ENCODE results near the gene MIAT.

MIAT gene

DNA sequence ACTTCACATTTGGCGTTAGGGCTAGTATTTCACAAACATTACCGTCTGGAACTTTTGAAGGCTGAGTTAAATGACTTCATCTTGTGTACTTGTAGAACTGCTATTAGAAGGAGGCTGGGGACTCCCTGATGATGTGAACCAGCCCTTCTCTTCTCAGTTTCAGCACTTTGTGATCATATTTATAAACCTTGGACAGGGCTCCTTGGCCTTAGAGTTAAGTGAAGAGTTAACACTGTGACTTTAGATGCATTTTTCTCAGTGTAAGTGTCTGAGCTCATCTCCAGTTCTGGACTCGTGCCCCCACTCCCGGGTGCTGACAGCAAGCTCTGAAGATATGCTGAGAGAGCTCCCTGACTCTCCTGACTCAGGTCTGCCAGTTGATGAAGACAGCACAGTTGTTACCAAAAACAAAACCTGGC is 8.4 kb downstream of the MIAT start:
- in situ Hi-C loops (cut with MboI; ENCODE audit: low sequenced_read_pairs): no loop called here

- in situ Hi-C loops (cut with MboI; ENCODE audit: low sequenced_read_pairs): no loop called here
These were observed 9.8 kb downstream of the MIAT start for GRCh38 chr22:26667140-26667539.

DNA sequence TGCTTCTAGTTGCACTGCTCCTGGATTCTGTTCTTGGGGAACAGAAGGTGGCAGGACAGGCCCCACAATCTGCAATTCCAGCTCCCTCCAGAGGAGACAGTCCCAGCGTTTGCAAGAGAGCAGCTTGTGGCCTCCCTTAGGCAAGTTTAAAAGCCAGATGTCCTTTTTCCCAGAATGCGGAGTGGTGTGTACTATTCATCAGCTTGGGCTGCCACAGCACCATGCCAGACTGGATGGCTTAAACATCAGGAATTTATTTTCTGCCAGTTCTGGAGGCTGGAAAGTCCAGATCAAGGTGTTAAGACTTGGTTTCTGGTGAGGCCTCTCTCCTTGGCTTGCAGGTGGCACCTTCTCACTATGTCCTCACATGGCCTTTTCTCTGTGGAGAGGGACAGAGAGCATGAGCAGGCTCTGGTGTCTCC is 11.7 kb downstream of the MIAT start:
- in situ Hi-C loops (cut with MboI; ENCODE audit: low sequenced_read_pairs): no loop called here

- in situ Hi-C loops (cut with MboI; ENCODE audit: low sequenced_read_pairs): no loop called here
These were observed 13.1 kb downstream of the MIAT start for GRCh38 chr22:26670459-26670858.

DNA sequence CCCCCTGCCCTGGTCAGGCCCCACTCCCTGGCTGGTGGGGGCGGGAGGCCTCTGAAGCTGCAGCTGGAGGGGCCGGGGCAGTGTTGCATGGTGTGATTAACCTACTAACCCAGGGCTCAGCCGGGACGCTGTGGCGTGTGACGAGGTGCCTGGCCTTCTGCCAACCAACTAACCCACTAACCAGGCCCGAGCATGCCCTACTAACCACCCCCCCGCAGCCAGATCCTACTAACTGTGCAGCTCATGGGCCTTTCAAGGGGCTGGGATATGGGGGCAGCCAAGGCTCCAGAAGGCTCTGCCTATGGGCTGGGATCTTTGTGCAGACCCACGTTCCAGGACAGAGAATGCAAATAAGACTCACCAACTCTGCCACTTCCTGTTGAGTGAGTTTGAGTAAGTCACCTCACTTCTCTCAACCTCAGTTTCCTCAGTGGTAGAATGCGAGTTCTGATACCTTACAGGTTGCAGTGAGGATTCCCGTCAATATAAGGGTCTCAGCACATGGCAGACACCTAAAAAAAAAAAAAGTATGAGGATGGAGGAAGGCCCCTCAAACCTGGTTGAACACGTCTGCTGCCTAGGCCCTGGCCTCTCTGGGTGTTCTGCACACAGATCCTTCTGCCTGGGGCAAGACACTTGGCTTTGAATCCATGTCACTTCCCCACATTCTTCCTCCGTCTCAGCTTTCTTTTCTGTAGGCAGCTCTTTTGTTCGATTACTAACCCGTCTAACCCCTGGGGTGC is 14.1 kb downstream of the MIAT start:
- in situ Hi-C loops (cut with MboI; ENCODE audit: low sequenced_read_pairs): no loop called here

- in situ Hi-C loops (cut with MboI; ENCODE audit: low sequenced_read_pairs): no loop called here
These were observed 14.7 kb downstream of the MIAT start for GRCh38 chr22:26672060-26672471.

GRCh38 chr22:26672590-26673468 is 15.4 kb downstream of the MIAT start:
- in situ Hi-C loops (cut with MboI; ENCODE audit: low sequenced_read_pairs): no loop called here

GRCh38 chr22:26673486-26673885 is 16.1 kb downstream of the MIAT start:
- in situ Hi-C loops (cut with MboI; ENCODE audit: low sequenced_read_pairs): no loop called here

DNA sequence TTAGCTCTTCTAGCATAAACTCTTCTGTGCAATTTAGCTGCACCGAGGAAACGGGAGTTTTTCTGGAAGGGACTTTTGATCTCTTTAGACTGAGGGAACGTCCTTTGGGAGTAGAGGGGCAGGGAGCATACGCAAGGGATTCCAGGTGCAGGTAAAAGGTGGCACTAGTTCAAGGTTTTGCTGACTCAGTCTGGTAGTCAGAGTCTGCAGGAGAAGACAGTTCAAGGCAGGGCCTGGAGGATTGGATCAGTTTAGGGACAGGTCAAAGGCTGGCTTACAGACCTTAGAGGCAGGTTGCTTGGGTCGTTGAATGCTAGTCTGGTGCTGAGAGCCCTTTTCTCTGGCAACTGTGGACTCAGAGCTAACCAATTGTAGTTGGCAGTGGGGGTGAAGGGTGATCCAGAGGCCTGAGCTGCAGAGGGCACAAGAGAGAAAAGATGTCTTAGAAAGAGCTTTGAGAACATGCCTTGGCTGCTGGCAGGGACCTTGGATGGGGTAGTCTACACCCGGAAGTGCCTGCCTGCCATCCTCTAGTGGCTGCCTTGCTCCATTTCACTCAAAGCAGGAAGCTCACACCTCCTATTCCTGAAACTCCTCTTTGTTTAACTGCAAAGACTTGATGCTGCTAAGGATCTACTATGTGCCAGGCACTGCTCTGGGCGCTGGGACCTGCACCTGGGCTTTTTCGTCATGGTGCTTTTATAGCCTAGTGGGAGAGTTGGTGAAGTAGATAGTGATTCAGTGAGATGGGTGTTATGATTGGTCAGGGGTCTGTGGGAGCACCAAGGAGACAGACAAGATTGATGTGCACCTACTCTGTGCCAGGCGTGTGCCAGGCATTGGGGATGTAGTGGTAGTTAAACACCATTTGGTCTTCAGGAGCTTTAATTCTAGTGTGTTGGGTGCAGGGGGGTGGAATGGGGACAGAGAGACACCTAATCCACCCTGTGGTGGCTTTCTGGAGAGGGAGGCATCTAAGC is 17.1 kb downstream of the MIAT start:
- in situ Hi-C loops (cut with MboI; ENCODE audit: low sequenced_read_pairs): no loop called here

DNA sequence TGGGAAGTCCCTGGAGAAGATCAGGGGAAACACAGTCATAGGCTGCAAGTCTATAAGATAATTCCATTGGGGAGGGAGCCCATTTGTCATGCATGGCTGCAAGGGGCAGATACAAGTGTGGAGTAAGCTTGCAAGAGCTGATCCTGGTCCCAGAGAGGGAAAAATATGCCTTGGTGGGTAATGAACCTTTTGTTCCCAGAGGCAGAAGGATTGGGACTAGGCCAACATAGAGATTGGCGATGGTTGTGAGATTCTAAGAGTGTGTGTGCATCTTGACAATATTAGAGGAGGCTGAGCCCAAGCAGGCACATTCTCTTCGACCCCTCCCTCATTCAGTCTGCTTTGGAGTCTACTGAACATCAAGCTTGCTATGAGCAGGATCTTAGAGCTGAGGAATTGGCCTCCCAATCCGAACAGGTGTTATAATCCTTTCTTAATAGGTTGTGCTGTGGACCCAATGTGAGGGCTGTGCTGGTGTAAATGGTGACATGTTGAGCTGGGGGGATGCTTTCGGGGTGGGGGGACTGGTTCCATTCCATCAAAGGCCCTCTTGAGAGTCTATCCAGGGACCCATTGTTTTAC is 18.4 kb downstream of the MIAT start:
- in situ Hi-C loops (cut with MboI; ENCODE audit: low sequenced_read_pairs): no loop called here

DNA sequence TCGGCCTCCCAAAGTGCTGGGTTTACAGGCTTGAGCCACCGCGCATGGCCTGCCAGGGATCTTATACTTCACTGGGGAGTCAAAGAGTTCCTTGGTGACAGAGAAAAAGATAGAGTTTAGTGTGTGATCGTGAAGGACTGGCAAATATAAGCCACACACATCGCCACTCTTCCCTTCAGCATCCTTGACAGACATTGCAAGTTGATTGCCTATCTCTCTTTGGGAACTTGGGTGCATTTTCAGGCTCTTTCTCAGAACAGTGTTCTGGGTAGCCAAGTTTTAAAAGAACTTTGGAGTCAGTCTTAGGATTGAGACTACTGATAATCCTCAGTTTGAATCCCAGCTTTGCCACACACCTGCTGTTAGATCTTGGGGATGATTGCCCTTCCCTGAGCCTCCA is 19.8 kb downstream of the MIAT start:
- in situ Hi-C loops (cut with MboI; ENCODE audit: low sequenced_read_pairs): no loop called here

DNA sequence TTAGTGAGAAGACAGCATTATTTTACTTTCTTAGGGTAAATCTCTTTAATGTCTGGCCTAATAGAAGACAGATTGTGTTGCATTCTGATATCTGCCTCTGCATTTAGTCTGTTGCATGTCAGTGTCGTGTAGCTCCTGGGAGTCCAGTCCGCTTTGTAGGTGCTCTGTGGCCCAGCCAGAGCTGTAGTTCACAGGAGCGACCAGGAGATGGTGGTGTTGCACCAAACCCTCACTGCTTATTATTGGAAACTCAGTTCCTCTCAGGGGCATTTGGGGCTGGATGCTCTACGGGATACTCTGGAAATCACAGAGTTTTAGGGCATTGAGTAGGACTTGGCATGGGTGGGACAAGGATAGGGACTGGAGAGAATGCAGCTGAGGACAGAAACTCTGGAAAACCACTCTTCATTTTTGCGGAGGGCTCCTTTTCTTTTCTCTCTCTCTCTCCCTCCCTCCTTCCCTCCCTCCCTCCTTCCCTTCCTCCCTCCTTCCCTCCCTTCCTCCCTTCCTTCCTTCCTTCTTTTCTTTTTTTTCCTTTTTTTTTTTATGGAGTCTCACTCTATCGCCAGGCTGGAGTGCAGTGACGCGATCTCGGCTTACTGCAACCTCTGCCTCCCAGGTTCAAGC is 21.7 kb downstream of the MIAT start:
- in situ Hi-C loops (cut with MboI; ENCODE audit: low sequenced_read_pairs): no loop called here

DNA sequence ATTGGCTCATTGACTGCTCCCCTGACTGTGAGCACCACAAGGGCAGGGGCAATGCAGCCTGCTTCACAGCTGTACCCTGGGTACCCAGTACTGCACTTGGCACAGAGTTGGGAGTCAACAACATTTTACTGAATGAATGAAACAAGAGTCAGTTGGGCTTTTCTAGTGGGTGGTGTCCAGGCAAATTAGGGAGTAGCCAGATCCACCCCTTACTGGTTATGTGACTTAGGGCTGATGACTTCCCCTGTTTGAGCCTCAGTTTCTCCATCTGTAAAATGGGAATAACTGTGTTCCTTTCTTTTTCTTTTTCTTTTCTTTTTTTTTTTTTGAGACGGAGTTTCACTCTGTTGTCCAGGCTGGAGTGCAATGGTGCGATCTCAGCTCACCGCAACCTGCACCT is 23.1 kb downstream of the MIAT start:
- in situ Hi-C loops (cut with MboI; ENCODE audit: low sequenced_read_pairs): no loop called here

- in situ Hi-C loops (cut with MboI; ENCODE audit: low sequenced_read_pairs): no loop called here
These were observed 24.0 kb downstream of the MIAT start for GRCh38 chr22:26681395-26681821.

- in situ Hi-C loops (cut with MboI; ENCODE audit: low sequenced_read_pairs): no loop called here
These were observed 26.8 kb downstream of the MIAT start for GRCh38 chr22:26684168-26684567.

GRCh38 chr22:26685601-26686000 is 28.2 kb downstream of the MIAT start:
- in situ Hi-C loops (cut with MboI; ENCODE audit: low sequenced_read_pairs): no loop called here

GRCh38 chr22:26687439-26687838 is 30.1 kb downstream of the MIAT start:
- in situ Hi-C loops (cut with MboI; ENCODE audit: low sequenced_read_pairs): no loop called here

DNA sequence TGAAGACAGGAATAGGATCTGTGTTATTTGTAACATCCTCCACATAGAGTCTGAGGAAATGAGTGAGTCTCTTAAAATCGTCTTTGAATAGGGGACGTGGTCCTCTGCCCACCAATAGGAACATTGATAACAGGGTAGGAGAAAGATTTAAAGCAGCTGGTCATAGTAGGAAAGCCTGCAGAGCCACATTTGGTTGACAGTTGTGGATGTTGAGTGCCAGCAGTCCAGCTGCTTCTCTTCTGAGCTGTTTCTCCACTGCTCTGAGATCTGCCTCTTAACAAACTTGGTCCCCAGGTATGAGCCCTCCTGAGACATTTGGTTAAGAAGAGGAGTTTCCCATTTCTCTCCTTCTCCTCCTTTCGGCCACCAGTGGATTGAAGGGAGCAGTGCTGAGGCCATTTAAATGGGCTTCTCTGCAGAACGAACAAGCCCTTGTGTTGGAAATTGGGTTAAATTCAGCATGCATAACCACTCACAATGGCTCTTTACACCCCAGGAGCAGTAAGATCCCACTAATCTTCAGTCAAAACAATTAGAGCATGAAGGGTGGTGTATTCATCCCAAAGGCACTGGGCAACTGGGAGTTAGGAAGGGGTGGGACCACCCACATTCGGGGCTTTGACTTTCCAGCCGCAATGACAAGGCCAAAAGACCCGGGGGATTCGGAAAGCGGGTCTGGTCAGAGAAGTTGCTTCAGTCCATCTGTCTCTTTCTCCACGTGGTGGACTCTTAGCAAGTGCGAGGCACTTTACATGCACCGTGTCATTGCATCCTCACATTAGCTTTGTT is 32.3 kb downstream of the MIAT start:
- in situ Hi-C loops (cut with MboI; ENCODE audit: low sequenced_read_pairs): no loop called here

DNA sequence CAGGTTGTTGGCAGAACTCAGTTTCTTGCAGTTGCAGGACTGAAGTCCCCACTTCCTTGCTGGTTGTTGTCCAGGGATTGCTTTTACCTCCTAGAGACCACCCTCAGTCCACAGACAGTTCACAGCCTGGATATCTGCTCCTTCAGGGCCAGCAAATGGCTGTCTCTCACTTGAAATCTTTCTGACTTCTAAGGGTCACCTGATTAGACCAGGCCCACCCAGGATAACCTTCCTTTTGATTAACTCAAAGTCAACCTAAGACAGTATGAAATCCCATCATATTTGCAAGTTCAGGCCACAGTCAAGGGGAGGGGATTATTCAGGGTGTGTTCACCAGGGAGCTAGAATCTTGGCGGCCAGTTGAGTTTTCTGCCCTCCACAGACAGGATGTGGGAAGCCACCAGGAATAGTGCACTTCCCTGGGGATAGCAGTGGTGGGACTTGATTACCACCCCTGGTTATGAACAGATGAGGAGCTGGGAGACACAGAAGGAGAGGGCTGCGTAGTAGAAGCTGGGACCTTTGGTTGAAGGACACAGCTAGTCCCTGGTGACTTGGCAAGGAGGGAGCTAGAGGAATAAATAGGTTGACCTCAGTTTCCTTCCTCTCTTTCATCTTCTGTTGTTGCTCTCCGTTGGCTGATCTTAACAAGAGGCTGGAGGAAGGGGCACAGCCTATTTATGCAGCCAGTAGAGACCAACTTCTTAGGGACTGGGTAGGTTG is 33.4 kb downstream of the MIAT start:
- in situ Hi-C loops (cut with MboI; ENCODE audit: low sequenced_read_pairs): no loop called here
